ENCODE measurements around the gene SCNN1A.

- TF ChIP-seq CTCF (IDR thresholded peaks at IDR 0.05), result no peak
- TF ChIP-seq EP300 (IDR thresholded peaks at IDR 0.05), result no peak
- TF ChIP-seq POLR2A (IDR thresholded peaks at IDR 0.05), result no peak
These were observed 19.6 kb downstream of the SCNN1A start for GRCh38 chr12:6355491-6356373.

Measured in suprapubic skin (tissue), 3 donors.